Transverse colon (tissue), 4 donors: Measurements from ENCODE around the gene KCNK17. TPM values are rescaled to one million over a fixed set of nuclear protein-coding genes. Genes with fewer than 3 reads are reported as not detected.

Experiments
- DNase-seq: peaks from one replicate; pipeline ENCODE4 v3.0.0-alpha.2; 2019
- H3K27ac ChIP-seq, 4 donors: fragments of 200-600 bp; sonication (generic); 2 replicates each; pipeline ENCODE4 v1.5.1; 2016 to 2018; ENCODE audit warnings: inconsistent platforms in 4 of 4
- H3K27me3 ChIP-seq: fragments of 200-600 bp; sonication (generic); 2 replicates; pipeline ENCODE4 v1.5.1; 2017; ENCODE audit warnings: inconsistent platforms
- H3K36me3 ChIP-seq, 4 donors: fragments of 200-600 bp; sonication (generic); 2 replicates each; pipeline ENCODE4 v1.5.1; 2017 to 2019; ENCODE audit warnings: inconsistent platforms in 4 of 4
- H3K4me1 ChIP-seq, 4 donors: fragments of 200-600 bp; sonication (generic); 2 replicates each; pipeline ENCODE4 v1.5.1; 2017 to 2020; ENCODE audit warnings: inconsistent platforms in 4 of 4
- H3K4me3 ChIP-seq, 4 donors: fragments of 200-600 bp; sonication (generic); 1 replicate in 1 of 4; 2 replicates in 3 of 4; pipeline versions ENCODE4 v1.5.1 to v1.6.1; 2017 to 2019; ENCODE audit warnings: inconsistent platforms in 4 of 4
- H3K9me3 ChIP-seq, 2 donors: fragments of 200-600 bp; sonication (generic); 2 replicates each; pipeline ENCODE4 v1.5.1; 2017 to 2019; ENCODE audit warnings: inconsistent platforms in 2 of 2
- EP300 ChIP-seq: sonication (generic); formaldehyde crosslinking; IDR thresholded peaks from one replicate; pipeline ENCODE4 v1.6.1; 2017; ENCODE audit warnings: antibody characterized with exemption, low read depth
- POLR2A ChIP-seq: fragments of 450-650 bp; IDR thresholded peaks from one replicate; pipeline ENCODE4 v1.6.1; 2016; ENCODE audit warnings: antibody characterized with exemption, mild to moderate bottlenecking, moderate library complexity
- POLR2AphosphoS5 ChIP-seq, 3 donors: sonication (generic); formaldehyde crosslinking; IDR thresholded peaks; one replicate each; pipeline ENCODE4 v1.6.1; 2016; ENCODE audit warnings: antibody characterized with exemption in 3 of 3
- WGBS, 2 donors: methylation state at CpG; one replicate each; pipeline ENCODE4 v1.1.5; 2018; ENCODE audit warnings: low coverage in 1 of 2; 5-methylcytosine and 5-hydroxymethylcytosine counted together
- in situ Hi-C, 4 donors: fragments of 200-750 bp; cut with MboI; loops; one replicate each; pipeline versions ENCODE4 v1.15.0 to v1.15.1; 2017; ENCODE audit warnings: low sequenced_read_pairs in 3 of 4, low pct_ligation_motif_present in 1 of 4, low pct_unique_long_range_greater_than_20kb in 1 of 4
- intact Hi-C: fragments of 100-400 bp; cut with DNase I; formaldehyde crosslinking; loops from one replicate; pipeline ENCODE4 v1.15.1; 2023; ENCODE audit warnings: low total_unique reads
- total RNA-seq, 4 donors: library from RNA; depleted of rRNA; stranded (reverse); fragments of >200 nt; gene quantifications; one replicate each; pipeline ENCODE4 v1.1.0, GENCODE V29; 2016
- TF ChIP-seq, protein P1 (sequence below), 5 experiments: fragments of 200-600 bp in 3 of 5; fragments of 450-650 bp in 2 of 5; sonication (generic) in 3 of 5; IDR thresholded peaks; 1 replicate in 2 of 5; 2 replicates in 3 of 5; pipeline ENCODE4 v1.5.1; 2016 to 2017; ENCODE audit warnings: antibody characterized with exemption in 5 of 5, inconsistent platforms in 3 of 5, mild to moderate bottlenecking in 2 of 5, moderate library complexity in 1 of 5

KCNK17 gene
- total RNA-seq, 4 donors from 2014 or later, result 0.96 TPM; not detected in 3

DNA sequence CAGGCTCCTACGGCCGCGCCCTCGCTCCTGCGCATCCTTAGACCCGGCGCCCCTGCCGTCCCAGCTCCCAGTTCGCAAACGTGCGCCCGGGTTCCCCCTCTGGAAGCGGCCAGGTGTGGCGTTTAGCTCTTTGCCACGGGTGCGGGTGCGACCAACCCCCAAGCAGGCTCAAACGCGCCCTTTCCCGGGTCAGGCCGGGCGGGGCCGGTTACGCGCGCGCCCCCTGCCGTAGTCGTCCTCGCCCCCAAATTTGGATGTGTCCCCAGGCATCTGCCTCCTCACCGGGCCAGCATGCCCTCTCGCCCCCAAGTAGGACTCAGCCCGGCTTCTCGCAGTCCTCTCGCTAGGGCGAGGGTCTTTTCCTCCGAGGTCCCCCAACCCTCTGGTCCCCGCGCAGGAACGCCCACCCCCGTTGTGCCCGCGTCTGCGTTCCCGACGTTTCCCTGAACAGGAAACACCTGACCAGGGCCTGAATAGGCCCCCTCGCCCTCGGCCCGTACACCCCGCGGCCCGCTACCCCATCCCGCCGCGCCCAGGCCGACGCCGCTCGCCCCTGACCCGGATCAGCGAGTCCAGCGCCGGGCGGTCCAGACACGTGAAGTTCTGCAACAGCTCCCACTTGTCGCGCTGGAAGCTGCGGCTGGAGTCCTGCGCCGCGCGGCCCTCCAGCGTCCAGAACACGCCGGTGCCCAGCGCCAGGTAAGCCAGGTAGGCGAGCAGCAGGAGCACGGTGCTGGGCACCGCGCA, 520 bp downstream of the KCNK17 start:
- intact Hi-C loops, result loop anchor here (5.0 kb wide), 1 partner anchor 441 kb away; no protein-coding TSS in a partner anchor
- no peaks in the 10 kb centered on the region for H3K36me3 ChIP-seq
- H3K27ac ChIP-seq, result no peak overlapping the region
- H3K4me3 ChIP-seq, result peak overlapping the region in 2 of 4 donors; percentile 17 to 41
- TF ChIP-seq, protein P1, sequence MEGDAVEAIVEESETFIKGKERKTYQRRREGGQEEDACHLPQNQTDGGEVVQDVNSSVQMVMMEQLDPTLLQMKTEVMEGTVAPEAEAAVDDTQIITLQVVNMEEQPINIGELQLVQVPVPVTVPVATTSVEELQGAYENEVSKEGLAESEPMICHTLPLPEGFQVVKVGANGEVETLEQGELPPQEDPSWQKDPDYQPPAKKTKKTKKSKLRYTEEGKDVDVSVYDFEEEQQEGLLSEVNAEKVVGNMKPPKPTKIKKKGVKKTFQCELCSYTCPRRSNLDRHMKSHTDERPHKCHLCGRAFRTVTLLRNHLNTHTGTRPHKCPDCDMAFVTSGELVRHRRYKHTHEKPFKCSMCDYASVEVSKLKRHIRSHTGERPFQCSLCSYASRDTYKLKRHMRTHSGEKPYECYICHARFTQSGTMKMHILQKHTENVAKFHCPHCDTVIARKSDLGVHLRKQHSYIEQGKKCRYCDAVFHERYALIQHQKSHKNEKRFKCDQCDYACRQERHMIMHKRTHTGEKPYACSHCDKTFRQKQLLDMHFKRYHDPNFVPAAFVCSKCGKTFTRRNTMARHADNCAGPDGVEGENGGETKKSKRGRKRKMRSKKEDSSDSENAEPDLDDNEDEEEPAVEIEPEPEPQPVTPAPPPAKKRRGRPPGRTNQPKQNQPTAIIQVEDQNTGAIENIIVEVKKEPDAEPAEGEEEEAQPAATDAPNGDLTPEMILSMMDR (IDR thresholded peaks at IDR 0.05), result no peak
- TF ChIP-seq POLR2AphosphoS5 (IDR thresholded peaks at IDR 0.05) (no peak), POLR2A (no peak), EP300 (no peak)
- in situ Hi-C loops, result loop anchor here (25.0 kb wide), 3 partner anchors 326 to 451 kb away; no protein-coding TSS in a partner anchor
- peaks cover 50% of the 10 kb centered on the region for H3K27me3 ChIP-seq
- DNase-seq, result no peak
- no peaks in the 10 kb centered on the region for H3K9me3 ChIP-seq
- 4% methylated on average over 39 of the region's 80 CpGs; no CpG with 5 or more reads in 1 of the 2 donors for WGBS, 2 donors
- H3K4me1 ChIP-seq, result peaks cover 0 to 13% (median 13%) of the 10 kb centered on the region in 4 donors

DNA sequence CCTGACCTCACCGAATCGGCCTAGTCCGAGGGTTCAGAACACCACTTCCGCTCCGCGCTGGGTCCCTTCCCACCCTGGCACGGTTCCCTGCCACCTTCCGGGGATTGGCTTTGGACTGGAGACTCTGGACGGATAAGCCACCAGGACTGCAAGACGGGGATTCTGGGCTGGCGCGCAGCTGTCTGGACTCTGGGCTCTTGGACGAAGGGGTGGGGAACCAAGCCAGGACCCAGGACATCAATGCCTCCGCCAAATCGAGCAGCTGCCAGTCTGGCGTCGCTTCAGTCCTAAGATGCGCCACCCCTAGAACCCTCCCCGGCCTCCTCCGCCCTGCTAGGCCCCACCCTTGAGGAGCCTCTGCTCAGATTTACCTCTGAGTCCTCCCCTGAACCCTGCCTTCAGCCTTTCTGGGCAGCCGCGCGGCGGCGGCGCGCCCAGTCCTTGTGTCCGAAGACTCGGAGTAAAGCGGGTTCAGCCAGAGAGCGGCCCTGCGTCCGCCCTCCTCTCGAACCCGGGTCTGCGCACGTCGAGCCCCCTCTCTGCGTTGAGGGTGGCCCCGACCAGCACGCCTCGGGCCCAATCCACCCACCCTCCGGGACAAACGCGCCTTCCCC, 1.2 kb downstream of the KCNK17 start:
- peak overlapping the region in 2 of 4 donors; percentile 17 to 41 for H3K4me3 ChIP-seq
- 24% methylated on average over 35 of the region's 45 CpGs; no CpG with 5 or more reads in 1 of the 2 donors for WGBS, 2 donors
- H3K4me1 ChIP-seq, result peaks cover 0 to 13% (median 13%) of the 10 kb centered on the region in 4 donors
- no peaks in the 10 kb centered on the region for H3K36me3 ChIP-seq
- in situ Hi-C loops (loop anchor here (25.0 kb wide), 3 partner anchors 326 to 451 kb away; no protein-coding TSS in a partner anchor), intact Hi-C loops (loop anchor here (5.0 kb wide), 1 partner anchor 441 kb away; no protein-coding TSS in a partner anchor)
- no peak overlapping the region for H3K27ac ChIP-seq
- no peaks in the 10 kb centered on the region for H3K9me3 ChIP-seq
- TF ChIP-seq, protein P1 (IDR thresholded peaks at IDR 0.05), result no peak
- TF ChIP-seq EP300 (no peak), POLR2AphosphoS5 (IDR thresholded peaks at IDR 0.05) (no peak)
- DNase-seq, result no peak
- peaks cover 50% of the 10 kb centered on the region for H3K27me3 ChIP-seq

DNA sequence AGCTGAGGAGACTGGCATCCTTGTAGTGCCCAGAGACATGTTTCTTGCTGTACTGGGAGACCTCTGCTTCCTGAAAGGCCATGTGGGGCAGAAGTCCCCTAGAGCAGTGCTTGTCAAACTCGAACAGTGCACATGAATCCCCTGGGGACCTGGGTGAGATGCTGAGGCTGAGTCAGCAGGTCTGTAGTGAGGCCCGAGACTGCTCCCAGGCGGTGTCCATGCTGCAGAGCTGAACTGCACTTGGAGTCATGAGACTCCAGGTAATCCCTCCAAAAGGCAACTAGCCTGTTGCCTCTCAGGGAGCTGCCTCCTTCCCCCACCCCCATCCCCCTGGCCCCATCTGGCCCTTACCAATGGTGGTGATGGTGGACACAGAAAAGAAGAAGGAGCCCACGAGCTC, 3.7 kb downstream of the KCNK17 start:
- H3K9me3 ChIP-seq, result no peaks in the 10 kb centered on the region
- in situ Hi-C loops, result loop anchor here (25.0 kb wide), 3 partner anchors 323 to 448 kb away; no protein-coding TSS in a partner anchor
- TF ChIP-seq POLR2A, result no peak
- no peak for TF ChIP-seq EP300
- no peak for TF ChIP-seq POLR2AphosphoS5 (IDR thresholded peaks at IDR 0.05)
- TF ChIP-seq, protein P1 (IDR thresholded peaks at IDR 0.05), result no peak
- H3K4me3 ChIP-seq, result no peak overlapping the region
- no peak for DNase-seq
- H3K27ac ChIP-seq, result no peak overlapping the region
- no peaks in the 10 kb centered on the region for H3K36me3 ChIP-seq
- H3K4me1 ChIP-seq, result peaks cover 0 to 13% (median 13%) of the 10 kb centered on the region in 4 donors
- intact Hi-C loops, result loop anchor here (5.0 kb wide), 1 partner anchor 438 kb away; no protein-coding TSS in a partner anchor
- WGBS, 2 donors, result 70% methylated on average over 4 of the region's 4 CpGs; no CpG with 5 or more reads in 1 of the 2 donors
- peaks cover 44% of the 10 kb centered on the region for H3K27me3 ChIP-seq

DNA sequence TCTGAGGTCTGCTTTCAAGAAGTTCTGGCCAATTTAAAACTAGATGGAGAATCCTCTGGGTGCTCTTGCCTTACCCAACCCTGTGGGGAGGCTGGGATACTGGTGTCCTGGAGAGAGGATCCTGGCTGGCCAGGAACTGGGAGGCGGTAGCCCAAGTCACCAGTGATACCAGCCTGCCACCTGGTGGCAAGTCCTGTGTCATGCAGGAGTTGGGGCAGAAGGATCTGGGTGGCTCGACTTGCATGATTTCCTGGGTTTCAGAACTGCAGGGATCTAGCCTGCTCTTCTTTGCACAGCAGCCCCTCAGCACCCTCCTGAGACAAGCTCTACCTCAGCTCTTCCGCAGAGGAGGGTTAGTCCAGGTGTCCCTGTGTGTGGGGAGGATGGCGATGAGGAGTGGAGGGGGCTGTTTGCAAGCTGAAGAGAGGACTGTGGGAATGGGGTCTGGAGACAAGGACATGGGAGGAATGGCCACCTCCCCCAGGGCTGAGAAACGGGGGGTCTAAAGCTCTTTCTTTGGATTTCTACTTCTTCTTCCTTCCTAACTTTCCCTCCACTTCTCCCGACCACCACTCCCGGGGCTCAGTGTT, 4.2 kb downstream of the KCNK17 start:
- Histone ChIP-seq H3K9me3 (no peaks in the 10 kb centered on the region), H3K4me1 (peaks cover 0 to 13% (median 13%) of the 10 kb centered on the region in 4 donors), H3K27me3 (peaks cover 39% of the 10 kb centered on the region), H3K36me3 (no peaks in the 10 kb centered on the region), H3K27ac (no peak overlapping the region), H3K4me3 (no peak overlapping the region)
- no peak for TF ChIP-seq EP300
- TF ChIP-seq, protein P1 (IDR thresholded peaks at IDR 0.05), result peak; percentile 83 to 96 (median 86)
- in situ Hi-C loops (loop anchor here (5.0 to 25.0 kb wide), 6 partner anchors 143 to 448 kb away; no protein-coding TSS in a partner anchor), intact Hi-C loops (loop anchor here (5.0 kb wide), 2 partner anchors 338 to 438 kb away; no protein-coding TSS in a partner anchor)
- 53% methylated on average over 6 of the region's 7 CpGs; no CpG with 5 or more reads in 1 of the 2 donors for WGBS, 2 donors
- DNase-seq, result peak; percentile 79
